ENCODE data around the gene UNC5B.

DNA sequence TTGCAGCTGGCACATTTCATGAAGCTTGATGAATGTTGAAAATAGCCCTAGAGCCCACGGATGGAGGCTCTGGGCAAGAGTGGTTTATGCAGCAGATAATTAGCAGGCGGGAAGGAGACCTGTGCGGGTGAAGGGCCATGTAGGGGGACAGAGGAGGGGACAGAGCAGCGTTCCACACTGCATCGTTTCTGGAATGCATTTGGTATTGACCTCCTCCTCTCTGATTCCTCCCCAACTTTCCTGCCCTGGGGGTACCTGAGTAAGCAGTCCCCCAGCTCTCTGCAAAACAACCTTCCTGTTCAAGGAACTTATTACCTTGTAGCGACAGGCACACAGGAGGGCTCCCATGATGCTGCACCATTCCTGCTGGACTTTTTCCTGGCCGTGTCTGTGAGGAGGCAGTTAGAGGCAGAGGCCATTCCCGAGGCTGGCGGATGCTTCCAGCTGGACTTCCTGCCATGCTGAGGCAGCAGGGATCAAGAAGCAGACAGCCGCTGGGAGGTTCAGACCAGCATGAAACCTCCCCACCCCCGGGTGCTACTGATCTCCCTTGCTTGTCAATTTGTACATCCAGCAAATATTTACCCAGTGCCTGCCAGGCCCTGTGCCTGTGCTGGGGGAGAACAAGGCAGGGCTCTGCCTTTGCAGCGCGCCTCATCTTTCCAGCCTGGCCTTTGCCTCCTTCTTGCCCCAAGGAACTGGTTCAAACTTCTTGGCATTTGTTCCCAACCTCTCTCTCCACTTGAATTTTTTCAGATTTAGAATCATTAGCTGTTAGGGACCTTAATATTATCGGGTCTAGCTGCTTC, 135.4 kb downstream of the UNC5B start:
- TF ChIP-seq POLR2AphosphoS5 (IDR thresholded peaks at IDR 0.05; ENCODE audit: low read depth) (no peak), GABPA (IDR thresholded peaks at IDR 0.05; ENCODE audit: low read depth) (no peak)
- TF ChIP-seq, protein P1, sequence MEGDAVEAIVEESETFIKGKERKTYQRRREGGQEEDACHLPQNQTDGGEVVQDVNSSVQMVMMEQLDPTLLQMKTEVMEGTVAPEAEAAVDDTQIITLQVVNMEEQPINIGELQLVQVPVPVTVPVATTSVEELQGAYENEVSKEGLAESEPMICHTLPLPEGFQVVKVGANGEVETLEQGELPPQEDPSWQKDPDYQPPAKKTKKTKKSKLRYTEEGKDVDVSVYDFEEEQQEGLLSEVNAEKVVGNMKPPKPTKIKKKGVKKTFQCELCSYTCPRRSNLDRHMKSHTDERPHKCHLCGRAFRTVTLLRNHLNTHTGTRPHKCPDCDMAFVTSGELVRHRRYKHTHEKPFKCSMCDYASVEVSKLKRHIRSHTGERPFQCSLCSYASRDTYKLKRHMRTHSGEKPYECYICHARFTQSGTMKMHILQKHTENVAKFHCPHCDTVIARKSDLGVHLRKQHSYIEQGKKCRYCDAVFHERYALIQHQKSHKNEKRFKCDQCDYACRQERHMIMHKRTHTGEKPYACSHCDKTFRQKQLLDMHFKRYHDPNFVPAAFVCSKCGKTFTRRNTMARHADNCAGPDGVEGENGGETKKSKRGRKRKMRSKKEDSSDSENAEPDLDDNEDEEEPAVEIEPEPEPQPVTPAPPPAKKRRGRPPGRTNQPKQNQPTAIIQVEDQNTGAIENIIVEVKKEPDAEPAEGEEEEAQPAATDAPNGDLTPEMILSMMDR (IDR thresholded peaks at IDR 0.05; ENCODE audit: insufficient read depth, low read length): no peak
- TF ChIP-seq, protein P2, sequence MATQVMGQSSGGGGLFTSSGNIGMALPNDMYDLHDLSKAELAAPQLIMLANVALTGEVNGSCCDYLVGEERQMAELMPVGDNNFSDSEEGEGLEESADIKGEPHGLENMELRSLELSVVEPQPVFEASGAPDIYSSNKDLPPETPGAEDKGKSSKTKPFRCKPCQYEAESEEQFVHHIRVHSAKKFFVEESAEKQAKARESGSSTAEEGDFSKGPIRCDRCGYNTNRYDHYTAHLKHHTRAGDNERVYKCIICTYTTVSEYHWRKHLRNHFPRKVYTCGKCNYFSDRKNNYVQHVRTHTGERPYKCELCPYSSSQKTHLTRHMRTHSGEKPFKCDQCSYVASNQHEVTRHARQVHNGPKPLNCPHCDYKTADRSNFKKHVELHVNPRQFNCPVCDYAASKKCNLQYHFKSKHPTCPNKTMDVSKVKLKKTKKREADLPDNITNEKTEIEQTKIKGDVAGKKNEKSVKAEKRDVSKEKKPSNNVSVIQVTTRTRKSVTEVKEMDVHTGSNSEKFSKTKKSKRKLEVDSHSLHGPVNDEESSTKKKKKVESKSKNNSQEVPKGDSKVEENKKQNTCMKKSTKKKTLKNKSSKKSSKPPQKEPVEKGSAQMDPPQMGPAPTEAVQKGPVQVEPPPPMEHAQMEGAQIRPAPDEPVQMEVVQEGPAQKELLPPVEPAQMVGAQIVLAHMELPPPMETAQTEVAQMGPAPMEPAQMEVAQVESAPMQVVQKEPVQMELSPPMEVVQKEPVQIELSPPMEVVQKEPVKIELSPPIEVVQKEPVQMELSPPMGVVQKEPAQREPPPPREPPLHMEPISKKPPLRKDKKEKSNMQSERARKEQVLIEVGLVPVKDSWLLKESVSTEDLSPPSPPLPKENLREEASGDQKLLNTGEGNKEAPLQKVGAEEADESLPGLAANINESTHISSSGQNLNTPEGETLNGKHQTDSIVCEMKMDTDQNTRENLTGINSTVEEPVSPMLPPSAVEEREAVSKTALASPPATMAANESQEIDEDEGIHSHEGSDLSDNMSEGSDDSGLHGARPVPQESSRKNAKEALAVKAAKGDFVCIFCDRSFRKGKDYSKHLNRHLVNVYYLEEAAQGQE (IDR thresholded peaks at IDR 0.05; ENCODE audit: insufficient replicate concordance, low read depth): no peak
